Esophagus squamous epithelium (tissue), 5 donors: ENCODE measurements around the gene PPP1R2B. TPM values are rescaled to one million over a fixed set of nuclear protein-coding genes. Genes with fewer than 3 reads are reported as not detected.

Experiments used
- DNase-seq: peaks from one replicate; lab custom pipeline; 2025; lab: John Stamatoyannopoulos, UW
- H3K27ac ChIP-seq, 4 donors: fragments of 200-600 bp; sonication (generic); one replicate each; pipeline ENCODE4 v1.5.1; 2016 to 2019; ENCODE audit warnings: mild to moderate bottlenecking in 1 of 4
- H3K27me3 ChIP-seq, 4 donors: fragments of 200-600 bp; sonication (generic); 1 replicate in 3 of 4; 2 replicates in 1 of 4; pipeline versions ENCODE4 v1.5.1 to v1.6.0; 2017 to 2021; ENCODE audit warnings: antibody characterized with exemption in 1 of 4
- H3K36me3 ChIP-seq, 3 donors: fragments of 200-600 bp; sonication (generic); one replicate each; pipeline ENCODE4 v1.5.1; 2016 to 2019
- H3K4me1 ChIP-seq, 3 donors: fragments of 200-600 bp; sonication (generic); one replicate each; pipeline ENCODE4 v1.5.1; 2017 to 2019
- H3K4me3 ChIP-seq, 4 donors: fragments of 200-600 bp; sonication (generic); 1 replicate in 3 of 4; 2 replicates in 1 of 4; pipeline ENCODE4 v1.5.1; 2016 to 2019; ENCODE audit warnings: mild to moderate bottlenecking in 2 of 4, moderate library complexity in 1 of 4
- H3K9me3 ChIP-seq, 3 donors: fragments of 200-600 bp; sonication (generic); one replicate each; pipeline ENCODE4 v1.5.1; 2016 to 2019
- POLR2A ChIP-seq, 4 donors: fragments of 450-650 bp; IDR thresholded peaks; one replicate each; pipeline ENCODE4 v1.6.1; 2017; ENCODE audit warnings: antibody characterized with exemption in 4 of 4, mild to moderate bottlenecking in 4 of 4, moderate library complexity in 3 of 4
- WGBS, 2 donors: methylation state at CpG; one replicate each; pipeline ENCODE4 v1.1.5; 2018; 5-methylcytosine and 5-hydroxymethylcytosine counted together
- intact Hi-C: fragments of 100-400 bp; cut with DNase I; formaldehyde crosslinking; loops from one replicate; pipeline ENCODE4 v1.15.0; 2022
- total RNA-seq, 4 donors: library from RNA; depleted of rRNA; stranded (reverse); fragments of >200 nt; gene quantifications; one replicate each; pipeline ENCODE4 v1.1.0, GENCODE V29; 2016
- TF ChIP-seq, protein P1 (sequence below), 6 experiments: fragments of 450-650 bp in 4 of 6; fragments of 200-600 bp in 2 of 6; sonication (generic) in 2 of 6; IDR thresholded peaks; one replicate each; pipeline ENCODE4 v1.5.1; 2016 to 2019; ENCODE audit warnings: antibody characterized with exemption in 6 of 6, mild to moderate bottlenecking in 4 of 6, moderate library complexity in 4 of 6
- donor health status: DM: yes; HTN: yes; CAD: no.

The PPP1R2B gene
- total RNA-seq: under 1 TPM in 1 of 4 donors, not detected in 3; 0.12 TPM

- intact Hi-C loops: no loop called here
- H3K36me3 ChIP-seq: no peaks in the 10 kb centered on the region
These were observed at the start of gene PPP1R2B for GRCh38 chr5:156850206-156850751. Gene PPP1R2B (plus strand): TSS chr5:156850295. CDS start chr5:156850563, 268 bp downstream.

GRCh38 chr5:156800929-156801328 is 49.2 kb upstream of the PPP1R2B start:
- WGBS, 2 donors: 32 to 46% methylated on average over 3 of the region's 3 CpGs
- no peak for DNase-seq
- H3K4me3 ChIP-seq: no peak overlapping the region
- no peaks in the 10 kb centered on the region for H3K4me1 ChIP-seq
- H3K27ac ChIP-seq: no peak overlapping the region
- no peaks in the 10 kb centered on the region for H3K36me3 ChIP-seq
- intact Hi-C loops: no loop called here
- no peaks in the 10 kb centered on the region for H3K27me3 ChIP-seq
- TF ChIP-seq POLR2A (IDR thresholded peaks at IDR 0.05): no peak
- TF ChIP-seq, protein P1, sequence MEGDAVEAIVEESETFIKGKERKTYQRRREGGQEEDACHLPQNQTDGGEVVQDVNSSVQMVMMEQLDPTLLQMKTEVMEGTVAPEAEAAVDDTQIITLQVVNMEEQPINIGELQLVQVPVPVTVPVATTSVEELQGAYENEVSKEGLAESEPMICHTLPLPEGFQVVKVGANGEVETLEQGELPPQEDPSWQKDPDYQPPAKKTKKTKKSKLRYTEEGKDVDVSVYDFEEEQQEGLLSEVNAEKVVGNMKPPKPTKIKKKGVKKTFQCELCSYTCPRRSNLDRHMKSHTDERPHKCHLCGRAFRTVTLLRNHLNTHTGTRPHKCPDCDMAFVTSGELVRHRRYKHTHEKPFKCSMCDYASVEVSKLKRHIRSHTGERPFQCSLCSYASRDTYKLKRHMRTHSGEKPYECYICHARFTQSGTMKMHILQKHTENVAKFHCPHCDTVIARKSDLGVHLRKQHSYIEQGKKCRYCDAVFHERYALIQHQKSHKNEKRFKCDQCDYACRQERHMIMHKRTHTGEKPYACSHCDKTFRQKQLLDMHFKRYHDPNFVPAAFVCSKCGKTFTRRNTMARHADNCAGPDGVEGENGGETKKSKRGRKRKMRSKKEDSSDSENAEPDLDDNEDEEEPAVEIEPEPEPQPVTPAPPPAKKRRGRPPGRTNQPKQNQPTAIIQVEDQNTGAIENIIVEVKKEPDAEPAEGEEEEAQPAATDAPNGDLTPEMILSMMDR (IDR thresholded peaks at IDR 0.05): no peak
- H3K9me3 ChIP-seq: no peaks in the 10 kb centered on the region

More at GRCh38 chr5:156850206-156850751, at the start of gene PPP1R2B:
- no peak for DNase-seq
- no peaks in the 10 kb centered on the region for H3K4me1 ChIP-seq
- WGBS, 2 donors: 62 to 66% methylated on average over 12 to 17 of the region's 48 CpGs
- H3K4me3 ChIP-seq: no peak within 1 kb of the TSS
- peaks cover 0 to 9% (median 0%) of the 10 kb centered on the region in 3 donors for H3K9me3 ChIP-seq
- H3K27me3 ChIP-seq: no peaks in the 10 kb centered on the region
- H3K27ac ChIP-seq: no peak within 1 kb of the TSS
- TF ChIP-seq, protein P1 (IDR thresholded peaks at IDR 0.05): no peak
- TF ChIP-seq POLR2A (IDR thresholded peaks at IDR 0.05): no peak

GRCh38 chr5:156802501-156802900 is 47.6 kb upstream of the PPP1R2B start:
- no peaks in the 10 kb centered on the region for H3K36me3 ChIP-seq
- peaks cover 0 to 6% (median 0%) of the 10 kb centered on the region in 3 donors for H3K9me3 ChIP-seq
- H3K27me3 ChIP-seq: no peaks in the 10 kb centered on the region
- H3K4me3 ChIP-seq: no peak overlapping the region
- 60 to 67% methylated on average over 5 of the region's 5 CpGs for WGBS, 2 donors
- TF ChIP-seq, protein P1 (IDR thresholded peaks at IDR 0.05): no peak
- TF ChIP-seq POLR2A (IDR thresholded peaks at IDR 0.05): no peak
- no peak for DNase-seq
- no peak overlapping the region for H3K27ac ChIP-seq
- no peaks in the 10 kb centered on the region for H3K4me1 ChIP-seq
- intact Hi-C loops: no loop called here

- WGBS, 2 donors: 47 to 48% methylated on average over 2 of the region's 2 CpGs
- intact Hi-C loops: no loop called here
- TF ChIP-seq POLR2A (IDR thresholded peaks at IDR 0.05): no peak
- TF ChIP-seq, protein P1 (IDR thresholded peaks at IDR 0.05): no peak
These were observed 46.7 kb upstream of the PPP1R2B start for GRCh38 chr5:156803404-156803803.

GRCh38 chr5:156812959-156813358 is 37.1 kb upstream of the PPP1R2B start:
- DNase-seq: no peak
- no peaks in the 10 kb centered on the region for H3K4me1 ChIP-seq
- H3K36me3 ChIP-seq: no peaks in the 10 kb centered on the region
- no peaks in the 10 kb centered on the region for H3K9me3 ChIP-seq
- no peaks in the 10 kb centered on the region for H3K27me3 ChIP-seq
- intact Hi-C loops: no loop called here
- 64 to 87% methylated on average over 1 of the region's 1 CpG for WGBS, 2 donors
- no peak overlapping the region for H3K4me3 ChIP-seq
- TF ChIP-seq, protein P1 (IDR thresholded peaks at IDR 0.05): no peak
- TF ChIP-seq POLR2A (IDR thresholded peaks at IDR 0.05): no peak
- H3K27ac ChIP-seq: no peak overlapping the region

More at GRCh38 chr5:156803404-156803803, 46.7 kb upstream of the PPP1R2B start:
- no peaks in the 10 kb centered on the region for H3K27me3 ChIP-seq
- H3K4me1 ChIP-seq: no peaks in the 10 kb centered on the region
- no peak overlapping the region for H3K4me3 ChIP-seq
- peaks cover 0 to 6% (median 0%) of the 10 kb centered on the region in 3 donors for H3K9me3 ChIP-seq
- H3K27ac ChIP-seq: no peak overlapping the region
- no peak for DNase-seq
- H3K36me3 ChIP-seq: no peaks in the 10 kb centered on the region
